Measurements from ENCODE around the gene ANG. TPM values are rescaled to one million over a fixed set of nuclear protein-coding genes. Genes with fewer than 3 reads are reported as not detected.

The ANG gene
- total and polyA plus RNA-seq, 9 of the 15 experiments (the other 6 are each of a cell fraction or from before 2014, with no cell fraction given): 0.21 to 0.73 (median 0.34) TPM; not detected in 4

DNA sequence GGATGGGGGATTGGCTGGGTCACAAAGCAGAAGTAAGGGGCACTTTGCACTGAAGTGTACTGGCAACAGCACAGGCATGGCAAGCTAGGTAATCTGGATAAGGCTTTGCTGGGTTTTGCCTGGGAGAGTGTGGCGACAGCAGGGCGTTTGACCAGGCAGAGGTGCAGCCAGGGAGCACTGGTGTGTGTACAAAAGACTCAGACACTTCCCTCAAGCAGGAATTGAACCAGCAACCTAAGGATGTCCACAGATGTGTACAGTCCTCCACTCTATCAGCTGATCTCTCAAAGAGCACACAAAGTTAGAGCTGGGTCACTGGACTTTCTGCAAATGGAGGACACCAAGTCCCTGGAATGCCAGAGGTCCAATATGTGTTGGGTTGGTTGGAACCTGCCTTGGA lies 19.6 kb upstream of the ANG start:
- CTCF ChIA-PET (ENCODE audit: low intra/inter-chr PET ratio): no interaction called here
- TF ChIP-seq TEAD2 (tag; IDR thresholded peaks at IDR 0.05) (no peak), CCNT2 (IDR thresholded peaks at IDR 0.05; ENCODE audit: borderline replicate concordance, extremely low read depth, insufficient read length, low read depth, low read length) (no peak), ZNF253 (CRISPR knock-in tag; conservative IDR thresholded peaks at IDR 0.05) (no peak), POLR2H (tag; IDR thresholded peaks at IDR 0.05; ENCODE audit: low read depth) (peak; percentile 86), POLR3A (IDR thresholded peaks at IDR 0.05; ENCODE audit: borderline replicate concordance, extremely low read depth, insufficient read depth, insufficient read length) (peak; percentile 74), NUFIP1 (IDR thresholded peaks at IDR 0.05; ENCODE audit: partially characterized antibody) (no peak), ELK1 (CRISPR knock-in tag; IDR thresholded peaks at IDR 0.05) (no peak), FOXK2 (conservative IDR thresholded peaks at IDR 0.05 in 1 of 2, IDR thresholded peaks at IDR 0.05 in 1 of 2; ENCODE audit: low read depth in 2 of 2) (no peak), TBP (optimal IDR thresholded peaks at IDR 0.05; ENCODE audit: low read depth, low read length) (peak; percentile 96), KLF6 (CRISPR knock-in tag; IDR thresholded peaks at IDR 0.05; ENCODE audit: borderline replicate concordance) (no peak), SMARCA4 (IDR thresholded peaks at IDR 0.05) (no peak)
- TF ChIP-seq, protein P1, sequence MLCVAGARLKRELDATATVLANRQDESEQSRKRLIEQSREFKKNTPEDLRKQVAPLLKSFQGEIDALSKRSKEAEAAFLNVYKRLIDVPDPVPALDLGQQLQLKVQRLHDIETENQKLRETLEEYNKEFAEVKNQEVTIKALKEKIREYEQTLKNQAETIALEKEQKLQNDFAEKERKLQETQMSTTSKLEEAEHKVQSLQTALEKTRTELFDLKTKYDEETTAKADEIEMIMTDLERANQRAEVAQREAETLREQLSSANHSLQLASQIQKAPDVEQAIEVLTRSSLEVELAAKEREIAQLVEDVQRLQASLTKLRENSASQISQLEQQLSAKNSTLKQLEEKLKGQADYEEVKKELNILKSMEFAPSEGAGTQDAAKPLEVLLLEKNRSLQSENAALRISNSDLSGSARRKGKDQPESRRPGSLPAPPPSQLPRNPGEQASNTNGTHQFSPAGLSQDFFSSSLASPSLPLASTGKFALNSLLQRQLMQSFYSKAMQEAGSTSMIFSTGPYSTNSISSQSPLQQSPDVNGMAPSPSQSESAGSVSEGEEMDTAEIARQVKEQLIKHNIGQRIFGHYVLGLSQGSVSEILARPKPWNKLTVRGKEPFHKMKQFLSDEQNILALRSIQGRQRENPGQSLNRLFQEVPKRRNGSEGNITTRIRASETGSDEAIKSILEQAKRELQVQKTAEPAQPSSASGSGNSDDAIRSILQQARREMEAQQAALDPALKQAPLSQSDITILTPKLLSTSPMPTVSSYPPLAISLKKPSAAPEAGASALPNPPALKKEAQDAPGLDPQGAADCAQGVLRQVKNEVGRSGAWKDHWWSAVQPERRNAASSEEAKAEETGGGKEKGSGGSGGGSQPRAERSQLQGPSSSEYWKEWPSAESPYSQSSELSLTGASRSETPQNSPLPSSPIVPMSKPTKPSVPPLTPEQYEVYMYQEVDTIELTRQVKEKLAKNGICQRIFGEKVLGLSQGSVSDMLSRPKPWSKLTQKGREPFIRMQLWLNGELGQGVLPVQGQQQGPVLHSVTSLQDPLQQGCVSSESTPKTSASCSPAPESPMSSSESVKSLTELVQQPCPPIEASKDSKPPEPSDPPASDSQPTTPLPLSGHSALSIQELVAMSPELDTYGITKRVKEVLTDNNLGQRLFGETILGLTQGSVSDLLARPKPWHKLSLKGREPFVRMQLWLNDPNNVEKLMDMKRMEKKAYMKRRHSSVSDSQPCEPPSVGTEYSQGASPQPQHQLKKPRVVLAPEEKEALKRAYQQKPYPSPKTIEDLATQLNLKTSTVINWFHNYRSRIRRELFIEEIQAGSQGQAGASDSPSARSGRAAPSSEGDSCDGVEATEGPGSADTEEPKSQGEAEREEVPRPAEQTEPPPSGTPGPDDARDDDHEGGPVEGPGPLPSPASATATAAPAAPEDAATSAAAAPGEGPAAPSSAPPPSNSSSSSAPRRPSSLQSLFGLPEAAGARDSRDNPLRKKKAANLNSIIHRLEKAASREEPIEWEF (CRISPR knock-in tag; IDR thresholded peaks at IDR 0.05): no peak
- TF ChIP-seq, protein P2, sequence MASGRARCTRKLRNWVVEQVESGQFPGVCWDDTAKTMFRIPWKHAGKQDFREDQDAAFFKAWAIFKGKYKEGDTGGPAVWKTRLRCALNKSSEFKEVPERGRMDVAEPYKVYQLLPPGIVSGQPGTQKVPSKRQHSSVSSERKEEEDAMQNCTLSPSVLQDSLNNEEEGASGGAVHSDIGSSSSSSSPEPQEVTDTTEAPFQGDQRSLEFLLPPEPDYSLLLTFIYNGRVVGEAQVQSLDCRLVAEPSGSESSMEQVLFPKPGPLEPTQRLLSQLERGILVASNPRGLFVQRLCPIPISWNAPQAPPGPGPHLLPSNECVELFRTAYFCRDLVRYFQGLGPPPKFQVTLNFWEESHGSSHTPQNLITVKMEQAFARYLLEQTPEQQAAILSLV (tag; IDR thresholded peaks at IDR 0.05): no peak

More for the DNA sequence above, 19.6 kb upstream of the ANG start:
- H2AFZ ChIP-seq (ENCODE audit: low read depth, low read length): no peak overlapping the region
- no TSS peak for BruUV-seq (replicated peaks)
- no peaks in the 10 kb centered on the region for H3K27me3 ChIP-seq (ENCODE audit: control insufficient read depth in 2 of 2, insufficient read depth in 2 of 2, low read length in 2 of 2)
- POLR2A ChIA-PET: no interaction called here
- no peak overlapping the region for H3K4me3 ChIP-seq
- peak in 1 of 4 experiments; percentile 19 for DNase-seq (ENCODE audit: extremely low read depth in 1 of 4, low spot score in 3 of 4)
- H3K9me3 ChIP-seq (replicated peaks; ENCODE audit: control insufficient read depth, insufficient read depth, low read depth, low read length): no peaks in the 10 kb centered on the region
- intact Hi-C loops (cut with micrococcal nuclease): no loop called here
- H3K9me1 ChIP-seq (ENCODE audit: control insufficient read depth, insufficient read depth, low read length): no peaks in the 10 kb centered on the region
- no peaks in the 10 kb centered on the region for H3K36me3 ChIP-seq (ENCODE audit: control insufficient read depth, insufficient read depth, low read length)
- no peak for FAIRE-seq
- WGBS (ENCODE audit: insufficient coverage, low coverage, missing lambda C conversion rate): 0% methylated on average over 2 of the region's 2 CpGs
- H3K27ac ChIP-seq (ENCODE audit: extremely low read depth, low read depth, low read length): no peak overlapping the region
- no peaks in the 10 kb centered on the region for H4K20me1 ChIP-seq (replicated peaks; ENCODE audit: control insufficient read depth, insufficient read depth, low read length)
- in situ Hi-C loops (cut with MboI): no loop called here
- no peak overlapping the region for H3K9ac ChIP-seq (ENCODE audit: insufficient read depth in 1 of 2, low read depth in 2 of 2, low read length in 2 of 2)
- ATAC-seq: peak; percentile 31; the same call in 1 of the 3 replicates
- H3K4me1 ChIP-seq (replicated peaks in 1 of 2; ENCODE audit: control insufficient read depth in 2 of 2, insufficient read depth in 2 of 2, low read length in 2 of 2): peaks cover 5 to 11% of the 10 kb centered on the region in 2 experiments; a peak in 3 of 5 replicates
- H3K4me2 ChIP-seq (ENCODE audit: insufficient read depth, low read length): no peak overlapping the region; the same call in 1 of the 2 replicates
- no peaks in the 10 kb centered on the region for H3K79me2 ChIP-seq (ENCODE audit: control insufficient read depth, insufficient read depth, low read length)
